IMR-90 (cell line): ENCODE measurements around the gene KRTAP5-1. TPM values are rescaled to one million over a fixed set of nuclear protein-coding genes. Genes with fewer than 3 reads are reported as not detected.

Experiments used
- ATAC-seq: fragments of 200-7000 bp; cut with Tn5 transposase; 2 replicates; pipeline ENCODE4 v1.9.1; 2020; ENCODE audit warnings: low read depth, mild to moderate bottlenecking, moderate library complexity
- BruUV-seq: library from RNA; stranded (reverse); fragments of 400-500 nt; replicated peaks from 2 replicates; lab custom pipeline; 2021; lab: Mats Ljungman, UMichigan
- CTCF ChIA-PET: fragments of 300-600 bp; formaldehyde crosslinking; extraction: SDS; loops from one replicate; lab custom pipeline; 2021; ENCODE audit warnings: antibody characterized with exemption; lab: Yijun Ruan, JAX
- POLR2A ChIA-PET: fragments of 300-600 bp; sonication (Branson Sonifier 250); formaldehyde crosslinking; loops from one replicate; lab custom pipeline; 2022; ENCODE audit warnings: antibody characterized with exemption; ENCODE audit not compliant: unreplicated experiment; lab: Charles Lee
- DNase-seq: peaks from one replicate; pipeline ENCODE4 v3.0.0; 2013
- H2AFZ ChIP-seq: replicated peaks from 2 replicates; pipeline ENCODE3; 2013; ENCODE audit warnings: low read length, mild to moderate bottlenecking; ENCODE audit not compliant: poor library complexity
- H2AK5ac ChIP-seq: 2 replicates; pipeline ENCODE4 v1.6.1; 2013; ENCODE audit warnings: low read depth, low read length, inconsistent platforms
- H2AK9ac ChIP-seq: replicated peaks from 2 replicates; pipeline ENCODE3; 2013; ENCODE audit warnings: mild to moderate bottlenecking, low read depth, low read length, moderate library complexity; ENCODE audit not compliant: poor library complexity
- H2BK120ac ChIP-seq: 2 replicates; pipeline ENCODE4 v1.6.1; 2013; ENCODE audit warnings: low read depth, low read length, inconsistent platforms
- H2BK15ac ChIP-seq: 3 replicates; pipeline ENCODE4 v1.6.1; 2013; ENCODE audit warnings: low read depth, low read length, inconsistent platforms
- H2BK20ac ChIP-seq: 2 replicates; pipeline ENCODE4 v1.6.1; 2013; ENCODE audit warnings: low read depth, mild to moderate bottlenecking, inconsistent platforms, low read length, moderate library complexity
- H2BK5ac ChIP-seq: 2 replicates; pipeline ENCODE4 v1.6.1; 2013; ENCODE audit warnings: mild to moderate bottlenecking, low read depth, low read length, inconsistent platforms; ENCODE audit not compliant: poor library complexity, severe bottlenecking
- H3K14ac ChIP-seq: replicated peaks from 2 replicates; pipeline ENCODE4 v1.6.1; 2013; ENCODE audit warnings: low read depth, low read length, inconsistent platforms
- H3K18ac ChIP-seq: 2 replicates; pipeline ENCODE4 v1.6.1; 2013; ENCODE audit warnings: low read depth, low read length, control low read depth
- H3K23ac ChIP-seq: 2 replicates; pipeline ENCODE4 v1.6.1; 2013; ENCODE audit warnings: low read depth, low read length, inconsistent platforms
- H3K27ac ChIP-seq: 2 replicates; pipeline ENCODE4 v1.5.1; 2013; ENCODE audit warnings: mild to moderate bottlenecking, control low read depth, low read length; ENCODE audit not compliant: insufficient read depth
- H3K27me3 ChIP-seq: 2 replicates; pipeline ENCODE4 v1.6.1; 2013; ENCODE audit warnings: low read length; ENCODE audit not compliant: control insufficient read depth, insufficient read depth
- H3K36me3 ChIP-seq: 2 replicates; pipeline ENCODE4 v1.6.1; 2013; ENCODE audit warnings: low read length, mixed read lengths; ENCODE audit not compliant: control insufficient read depth, insufficient read depth
- H3K4ac ChIP-seq: 2 replicates; pipeline ENCODE4 v1.6.1; 2013; ENCODE audit warnings: low read depth, low read length, inconsistent platforms
- H3K4me1 ChIP-seq: 2 replicates; pipeline ENCODE4 v1.6.1; 2013; ENCODE audit warnings: low read length, mixed read lengths; ENCODE audit not compliant: control insufficient read depth, insufficient read depth
- H3K4me2 ChIP-seq: 2 replicates; pipeline ENCODE4 v1.6.1; 2013; ENCODE audit warnings: low read depth, mild to moderate bottlenecking, control low read depth, low read length, moderate library complexity
- H3K4me3 ChIP-seq: 2 replicates; pipeline ENCODE4 v1.5.1; 2013; ENCODE audit warnings: low read depth, mild to moderate bottlenecking, control low read depth, low read length, moderate library complexity; ENCODE audit not compliant: insufficient read depth
- H3K56ac ChIP-seq: 2 replicates; pipeline ENCODE4 v1.6.1; 2013; ENCODE audit warnings: low read length, inconsistent platforms; ENCODE audit not compliant: insufficient read depth; ENCODE audit errors: extremely low read depth
- H3K79me1 ChIP-seq, 2 experiments: 2 replicates each; pipeline ENCODE4 v1.6.1; 2013; ENCODE audit warnings: low read length in 2 of 2, inconsistent platforms in 1 of 2, low read depth in 1 of 2
- H3K9ac ChIP-seq: 2 replicates; pipeline ENCODE4 v1.6.1; 2013; ENCODE audit warnings: low read depth, low read length, control low read depth
- H3K9me1 ChIP-seq: 2 replicates; pipeline ENCODE4 v1.6.1; 2013; ENCODE audit warnings: low read length, inconsistent platforms; ENCODE audit not compliant: insufficient read depth
- H3K9me3 ChIP-seq: 2 replicates; pipeline ENCODE4 v1.6.1; 2013; ENCODE audit warnings: low read length; ENCODE audit not compliant: control insufficient read depth, insufficient read depth
- H4K20me1 ChIP-seq: 2 replicates; pipeline ENCODE4 v1.6.1; 2013; ENCODE audit warnings: low read length, inconsistent platforms; ENCODE audit not compliant: insufficient read depth
- H4K5ac ChIP-seq: 2 replicates; pipeline ENCODE4 v1.6.1; 2013; ENCODE audit warnings: mild to moderate bottlenecking, low read depth, low read length, control low read depth
- H4K8ac ChIP-seq, 2 experiments: 2 replicates each; pipeline ENCODE4 v1.6.1; 2013; ENCODE audit warnings: low read depth in 2 of 2, low read length in 2 of 2, control low read depth in 1 of 2, inconsistent platforms in 1 of 2
- H4K91ac ChIP-seq: 2 replicates; pipeline ENCODE4 v1.6.1; 2013; ENCODE audit warnings: low read depth, low read length, inconsistent platforms; ENCODE audit not compliant: insufficient read depth
- BHLHE40 ChIP-seq: fragments of 150-350 bp; IDR thresholded peaks from 2 replicates; pipeline ENCODE4 v1.6.1; 2016; ENCODE audit warnings: mild to moderate bottlenecking, low read depth, low read length
- CEBPB ChIP-seq: IDR thresholded peaks from 2 replicates; pipeline ENCODE4 v1.6.1; 2012; ENCODE audit warnings: low read depth, low read length, improper control_type of control experiment
- CHD1 ChIP-seq: IDR thresholded peaks from 2 replicates; pipeline ENCODE4 v1.6.1; 2012; ENCODE audit warnings: low read depth, low read length, improper control_type of control experiment
- CTCF ChIP-seq: conservative IDR thresholded peaks from 2 replicates; pipeline ENCODE4 v1.5.1; 2012; ENCODE audit warnings: mild to moderate bottlenecking, low read depth, low read length, improper control_type of control experiment
- ELK1 ChIP-seq: fragments of 150-350 bp; IDR thresholded peaks from 2 replicates; pipeline ENCODE4 v1.6.1; 2016; ENCODE audit warnings: low read depth, mild to moderate bottlenecking, low read length, moderate library complexity, borderline replicate concordance
- FOS ChIP-seq: fragments of 150-350 bp; IDR thresholded peaks from 2 replicates; pipeline ENCODE4 v1.6.1; 2016; ENCODE audit warnings: low read depth, low read length
- MXI1 ChIP-seq: IDR thresholded peaks from 2 replicates; pipeline ENCODE4 v1.6.1; 2012; ENCODE audit warnings: low read depth, mild to moderate bottlenecking, low read length, moderate library complexity, borderline replicate concordance
- NFE2L2 ChIP-seq: fragments of 150-350 bp; IDR thresholded peaks from 2 replicates; pipeline ENCODE4 v1.6.1; 2016; ENCODE audit warnings: low read depth, mild to moderate bottlenecking, low read length
- RCOR1 ChIP-seq: IDR thresholded peaks from 2 replicates; pipeline ENCODE4 v1.6.1; 2012; ENCODE audit warnings: mild to moderate bottlenecking, low read length, improper control_type of control experiment; ENCODE audit not compliant: insufficient replicate concordance
- SMC3 ChIP-seq: fragments of 150-350 bp; IDR thresholded peaks from 2 replicates; pipeline ENCODE4 v1.6.1; 2016; ENCODE audit warnings: low read depth, mild to moderate bottlenecking, antibody characterized with exemption, low read length, moderate library complexity
- USF2 ChIP-seq: fragments of 150-350 bp; IDR thresholded peaks from 2 replicates; pipeline ENCODE4 v1.6.1; 2017; ENCODE audit warnings: mild to moderate bottlenecking, antibody characterized with exemption, low read length, low read depth
- WGBS, 2 experiments: methylation state at CpG; one replicate each; pipeline versions ENCODE4 v1.1.5 to v1.1.7; 2013; ENCODE audit warnings: missing lambda C conversion rate in 2 of 2; ENCODE audit not compliant: insufficient read length in 1 of 2; ENCODE audit errors: extremely low coverage in 2 of 2; 5-methylcytosine and 5-hydroxymethylcytosine counted together
- dilution Hi-C: fragments of 300-500 bp; cut with HindIII; formaldehyde crosslinking; loops from one replicate; pipeline ENCODE4 v1.14.3; 2018; ENCODE audit warnings: low sequenced_read_pairs; ENCODE audit not compliant: unreplicated experiment
- in situ Hi-C: fragments of 300-500 bp; cut with MboI; formaldehyde crosslinking; loops from 3 replicates; pipeline ENCODE4 v1.14.3; 2019; ENCODE audit warnings: low sequenced_read_pairs, inconsistent platforms, mixed read lengths
- intact Hi-C: fragments of 100-400 bp; cut with micrococcal nuclease; formaldehyde crosslinking; loops from 2 replicates; pipeline ENCODE4 v1.10.0; 2022
- polyA plus RNA-seq, 3 experiments: library from polyadenylated mRNA; depleted of rRNA; stranded (reverse); fragments of >200 nt; gene quantifications; 2 replicates each; pipeline ENCODE4 v1.2.3, GENCODE V29; 2012; ENCODE audit warnings: low replicate concordance in 1 of 3
- total RNA-seq: library from RNA; depleted of rRNA; stranded (reverse); fragments of >200 nt; gene quantifications from 2 replicates; pipeline ENCODE4 v1.2.3, GENCODE V29; 2012

Gene KRTAP5-1
- total and polyA plus RNA-seq, 2 of the 4 experiments (the other 2 are of a cell fraction) = not detected

- peak; percentile 86 for TF ChIP-seq CTCF
These were observed 10.7 kb downstream of the KRTAP5-1 start (continued) for GRCh38 chr11:1574238-1574932.

- no TSS peak for BruUV-seq
- CTCF ChIA-PET = interaction anchor here (1.1 to 4.4 kb wide), 4 partner anchors 17 to 306 kb away, joined by 3 to 30 read pairs (median 8); no protein-coding TSS in a partner anchor
- no peak for TF ChIP-seq ELK1
- no peak for TF ChIP-seq FOS
- TF ChIP-seq SMC3 = no peak
- TF ChIP-seq MXI1 = no peak
- no peak for TF ChIP-seq BHLHE40
- TF ChIP-seq CEBPB = no peak
- TF ChIP-seq CHD1 = no peak
- TF ChIP-seq RCOR1 = no peak
- no peak for TF ChIP-seq NFE2L2
- no peak for TF ChIP-seq USF2
These were observed 11.2 kb downstream of the KRTAP5-1 start for GRCh38 chr11:1573903-1574237.

More at GRCh38 chr11:1573903-1574237, 11.2 kb downstream of the KRTAP5-1 start:
- dilution Hi-C loops (no loop called here), intact Hi-C loops (loop anchor here (1.0 kb wide), 1 partner anchor 28 kb away; no protein-coding TSS in a partner anchor), in situ Hi-C loops (no loop called here)
- H3K14ac ChIP-seq = no peak overlapping the region
- H2BK20ac ChIP-seq = no peak overlapping the region
- no peak overlapping the region for H3K18ac ChIP-seq
- no peak overlapping the region for H2BK120ac ChIP-seq
- peaks cover 11 to 21% of the 10 kb centered on the region in 2 experiments; a peak in 2 of 4 replicates for H3K79me1 ChIP-seq
- ATAC-seq (no peak), DNase-seq (no peak)
- no peak overlapping the region for H3K9ac ChIP-seq
- no peak overlapping the region for H2BK5ac ChIP-seq
- no peak overlapping the region for H3K4ac ChIP-seq
- no peak overlapping the region for H4K91ac ChIP-seq
- no peak overlapping the region for H3K4me3 ChIP-seq
- no peak overlapping the region for H3K27ac ChIP-seq
- H3K9me3 ChIP-seq = peaks cover 8% of the 10 kb centered on the region
- H2BK15ac ChIP-seq = no peak overlapping the region
- no peak overlapping the region for H2AK5ac ChIP-seq
- POLR2A ChIA-PET = no interaction called here
- no peaks in the 10 kb centered on the region for H3K9me1 ChIP-seq
- no peak overlapping the region for H3K4me2 ChIP-seq
- peak overlapping the region; percentile 72 for H2AFZ ChIP-seq
- no peak overlapping the region for H3K56ac ChIP-seq
- H4K8ac ChIP-seq = no peak overlapping the region
- no peak overlapping the region for H3K23ac ChIP-seq
- H2AK9ac ChIP-seq = no peak overlapping the region
- no peaks in the 10 kb centered on the region for H3K36me3 ChIP-seq
- H4K5ac ChIP-seq = no peak overlapping the region
- peaks cover 31% of the 10 kb centered on the region for H3K27me3 ChIP-seq
- WGBS, 2 experiments = 0% methylated on average over 2 of the region's 7 CpGs; no CpG with 5 or more reads in 1 of the 2 experiments
- H3K4me1 ChIP-seq = peaks cover 3% of the 10 kb centered on the region
- H4K20me1 ChIP-seq = peaks cover 33% of the 10 kb centered on the region
